ENCODE measurements around the gene C10orf95.

GRCh38 chr10:102424916-102425315 lies 26.4 kb downstream of the C10orf95 start:
- TF ChIP-seq POLR2A (IDR thresholded peaks at IDR 0.05; ENCODE audit: low read length), result no peak
- TF ChIP-seq, protein P1, sequence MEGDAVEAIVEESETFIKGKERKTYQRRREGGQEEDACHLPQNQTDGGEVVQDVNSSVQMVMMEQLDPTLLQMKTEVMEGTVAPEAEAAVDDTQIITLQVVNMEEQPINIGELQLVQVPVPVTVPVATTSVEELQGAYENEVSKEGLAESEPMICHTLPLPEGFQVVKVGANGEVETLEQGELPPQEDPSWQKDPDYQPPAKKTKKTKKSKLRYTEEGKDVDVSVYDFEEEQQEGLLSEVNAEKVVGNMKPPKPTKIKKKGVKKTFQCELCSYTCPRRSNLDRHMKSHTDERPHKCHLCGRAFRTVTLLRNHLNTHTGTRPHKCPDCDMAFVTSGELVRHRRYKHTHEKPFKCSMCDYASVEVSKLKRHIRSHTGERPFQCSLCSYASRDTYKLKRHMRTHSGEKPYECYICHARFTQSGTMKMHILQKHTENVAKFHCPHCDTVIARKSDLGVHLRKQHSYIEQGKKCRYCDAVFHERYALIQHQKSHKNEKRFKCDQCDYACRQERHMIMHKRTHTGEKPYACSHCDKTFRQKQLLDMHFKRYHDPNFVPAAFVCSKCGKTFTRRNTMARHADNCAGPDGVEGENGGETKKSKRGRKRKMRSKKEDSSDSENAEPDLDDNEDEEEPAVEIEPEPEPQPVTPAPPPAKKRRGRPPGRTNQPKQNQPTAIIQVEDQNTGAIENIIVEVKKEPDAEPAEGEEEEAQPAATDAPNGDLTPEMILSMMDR (IDR thresholded peaks at IDR 0.05), result no peak
- no peak for TF ChIP-seq CHD2 (IDR thresholded peaks at IDR 0.05; ENCODE audit: low read length, partially characterized antibody)
- TF ChIP-seq TFCP2L1 (CRISPR knock-in tag; IDR thresholded peaks at IDR 0.05), result no peak
- TF ChIP-seq EP300 (IDR thresholded peaks at IDR 0.05), result no peak
- TF ChIP-seq, protein P2, sequence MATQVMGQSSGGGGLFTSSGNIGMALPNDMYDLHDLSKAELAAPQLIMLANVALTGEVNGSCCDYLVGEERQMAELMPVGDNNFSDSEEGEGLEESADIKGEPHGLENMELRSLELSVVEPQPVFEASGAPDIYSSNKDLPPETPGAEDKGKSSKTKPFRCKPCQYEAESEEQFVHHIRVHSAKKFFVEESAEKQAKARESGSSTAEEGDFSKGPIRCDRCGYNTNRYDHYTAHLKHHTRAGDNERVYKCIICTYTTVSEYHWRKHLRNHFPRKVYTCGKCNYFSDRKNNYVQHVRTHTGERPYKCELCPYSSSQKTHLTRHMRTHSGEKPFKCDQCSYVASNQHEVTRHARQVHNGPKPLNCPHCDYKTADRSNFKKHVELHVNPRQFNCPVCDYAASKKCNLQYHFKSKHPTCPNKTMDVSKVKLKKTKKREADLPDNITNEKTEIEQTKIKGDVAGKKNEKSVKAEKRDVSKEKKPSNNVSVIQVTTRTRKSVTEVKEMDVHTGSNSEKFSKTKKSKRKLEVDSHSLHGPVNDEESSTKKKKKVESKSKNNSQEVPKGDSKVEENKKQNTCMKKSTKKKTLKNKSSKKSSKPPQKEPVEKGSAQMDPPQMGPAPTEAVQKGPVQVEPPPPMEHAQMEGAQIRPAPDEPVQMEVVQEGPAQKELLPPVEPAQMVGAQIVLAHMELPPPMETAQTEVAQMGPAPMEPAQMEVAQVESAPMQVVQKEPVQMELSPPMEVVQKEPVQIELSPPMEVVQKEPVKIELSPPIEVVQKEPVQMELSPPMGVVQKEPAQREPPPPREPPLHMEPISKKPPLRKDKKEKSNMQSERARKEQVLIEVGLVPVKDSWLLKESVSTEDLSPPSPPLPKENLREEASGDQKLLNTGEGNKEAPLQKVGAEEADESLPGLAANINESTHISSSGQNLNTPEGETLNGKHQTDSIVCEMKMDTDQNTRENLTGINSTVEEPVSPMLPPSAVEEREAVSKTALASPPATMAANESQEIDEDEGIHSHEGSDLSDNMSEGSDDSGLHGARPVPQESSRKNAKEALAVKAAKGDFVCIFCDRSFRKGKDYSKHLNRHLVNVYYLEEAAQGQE (IDR thresholded peaks at IDR 0.05), result no peak
- TF ChIP-seq PHF8 (IDR thresholded peaks at IDR 0.05; ENCODE audit: borderline replicate concordance, low read depth), result no peak
- TF ChIP-seq KDM1A (IDR thresholded peaks at IDR 0.05; ENCODE audit: low read depth), result no peak
- no peak for TF ChIP-seq MAZ (IDR thresholded peaks at IDR 0.05; ENCODE audit: borderline replicate concordance, low read depth, low read length)
- no peak for TF ChIP-seq MAX (IDR thresholded peaks at IDR 0.05)
- TF ChIP-seq, protein P3, sequence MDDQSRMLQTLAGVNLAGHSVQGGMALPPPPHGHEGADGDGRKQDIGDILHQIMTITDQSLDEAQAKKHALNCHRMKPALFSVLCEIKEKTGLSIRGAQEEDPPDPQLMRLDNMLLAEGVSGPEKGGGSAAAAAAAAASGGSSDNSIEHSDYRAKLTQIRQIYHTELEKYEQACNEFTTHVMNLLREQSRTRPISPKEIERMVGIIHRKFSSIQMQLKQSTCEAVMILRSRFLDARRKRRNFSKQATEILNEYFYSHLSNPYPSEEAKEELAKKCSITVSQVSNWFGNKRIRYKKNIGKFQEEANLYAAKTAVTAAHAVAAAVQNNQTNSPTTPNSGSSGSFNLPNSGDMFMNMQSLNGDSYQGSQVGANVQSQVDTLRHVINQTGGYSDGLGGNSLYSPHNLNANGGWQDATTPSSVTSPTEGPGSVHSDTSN (IDR thresholded peaks at IDR 0.05), result no peak
- no peak for TF ChIP-seq RFX5 (IDR thresholded peaks at IDR 0.05)

Measured in A549 (cell line).